Activated CD4-positive, alpha-beta T cell treated with anti-CD3 and anti-CD28 coated beads for 36 hours (primary cell): ENCODE measurements around the gene HS3ST2. TPM values are rescaled to one million over a fixed set of nuclear protein-coding genes. Genes with fewer than 3 reads are reported as not detected.

Experiments used
- ATAC-seq: fragments of 200-7000 bp; cut with Tn5 transposase; one replicate; pipeline ENCODE4 v1.10.0; 2021; ENCODE audit warnings: mild to moderate bottlenecking, moderate library complexity
- CTCF ChIA-PET: fragments of 350-600 bp; sonication (Branson Sonifier 250); formaldehyde crosslinking; loops from one replicate; lab custom pipeline; 2021; ENCODE audit warnings: antibody characterized with exemption; lab: Charles Lee
- POLR2A ChIA-PET: fragments of 350-600 bp; sonication (Branson Sonifier 250); formaldehyde crosslinking; loops from one replicate; lab custom pipeline; 2021; ENCODE audit warnings: antibody characterized with exemption, inconsistent platforms; lab: Charles Lee
- DNase-seq: peaks from one replicate; pipeline ENCODE4 v3.0.0-alpha.2; 2020
- H3K27ac Mint-ChIP-seq: one replicate; pipeline ENCODE4 v1.8.0; 2021; ENCODE audit warnings: mixed read lengths
- H3K27me3 Mint-ChIP-seq: one replicate; pipeline ENCODE4 v1.8.0; 2021; ENCODE audit warnings: mixed read lengths
- H3K36me3 Mint-ChIP-seq: one replicate; pipeline ENCODE4 v1.8.0; 2021; ENCODE audit warnings: low read depth, mixed read lengths
- H3K4me1 Mint-ChIP-seq: one replicate; pipeline ENCODE4 v1.8.0; 2021; ENCODE audit warnings: mixed read lengths
- H3K4me3 Mint-ChIP-seq: one replicate; pipeline ENCODE4 v1.8.0; 2021; ENCODE audit warnings: mild to moderate bottlenecking, moderate library complexity, mixed read lengths
- H3K9me3 Mint-ChIP-seq: one replicate; pipeline ENCODE4 v1.8.0; 2021; ENCODE audit warnings: low read depth, mixed read lengths
- intact Hi-C, 2 experiments: fragments of 100-400 bp; cut with DNase I in 1 of 2; cut with micrococcal nuclease in 1 of 2; formaldehyde crosslinking; loops; one replicate each; pipeline versions ENCODE4 v1.14.2 to v1.15.1; 2022 to 2024; cut with DNase I, micrococcal nuclease
- total RNA-seq, 2 experiments: library from RNA; stranded (reverse); gene quantifications; one replicate each; pipeline ENCODE4 v1.2.3, GENCODE V29; 2021

The HS3ST2 gene
- total RNA-seq, 2 experiments from 2014 or later = not detected

DNA sequence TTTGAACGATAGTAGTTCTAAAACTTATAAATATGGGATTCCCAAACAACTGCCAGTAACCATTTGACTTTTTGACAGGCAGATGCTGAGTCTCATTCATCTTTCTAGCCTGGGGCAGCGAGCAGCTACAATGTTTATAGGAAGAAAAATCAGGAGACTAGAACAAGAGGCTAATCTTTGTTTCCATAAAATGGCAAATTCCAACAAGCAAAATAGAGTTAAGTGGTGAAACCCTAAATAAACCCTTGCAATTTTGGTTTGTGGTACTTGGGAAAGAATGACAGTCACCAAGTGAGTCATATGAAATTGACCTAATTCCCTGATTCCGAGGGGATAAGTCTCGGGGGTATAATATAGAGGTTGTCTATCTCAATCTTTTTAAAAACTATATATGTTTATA lies 27.3 kb upstream of the HS3ST2 start:
- Mint-ChIP-seq H3K9me3 (no peaks in the 10 kb centered on the region), H3K4me1 (no peaks in the 10 kb centered on the region), H3K4me3 (no peak overlapping the region), H3K27ac (no peak overlapping the region), H3K27me3 (peaks cover 18% of the 10 kb centered on the region), H3K36me3 (no peaks in the 10 kb centered on the region)
- ChIA-PET POLR2A (no interaction called here), CTCF (no interaction called here)
- intact Hi-C loops = no loop called here
- no peak for DNase-seq
- ATAC-seq = no peak

DNA sequence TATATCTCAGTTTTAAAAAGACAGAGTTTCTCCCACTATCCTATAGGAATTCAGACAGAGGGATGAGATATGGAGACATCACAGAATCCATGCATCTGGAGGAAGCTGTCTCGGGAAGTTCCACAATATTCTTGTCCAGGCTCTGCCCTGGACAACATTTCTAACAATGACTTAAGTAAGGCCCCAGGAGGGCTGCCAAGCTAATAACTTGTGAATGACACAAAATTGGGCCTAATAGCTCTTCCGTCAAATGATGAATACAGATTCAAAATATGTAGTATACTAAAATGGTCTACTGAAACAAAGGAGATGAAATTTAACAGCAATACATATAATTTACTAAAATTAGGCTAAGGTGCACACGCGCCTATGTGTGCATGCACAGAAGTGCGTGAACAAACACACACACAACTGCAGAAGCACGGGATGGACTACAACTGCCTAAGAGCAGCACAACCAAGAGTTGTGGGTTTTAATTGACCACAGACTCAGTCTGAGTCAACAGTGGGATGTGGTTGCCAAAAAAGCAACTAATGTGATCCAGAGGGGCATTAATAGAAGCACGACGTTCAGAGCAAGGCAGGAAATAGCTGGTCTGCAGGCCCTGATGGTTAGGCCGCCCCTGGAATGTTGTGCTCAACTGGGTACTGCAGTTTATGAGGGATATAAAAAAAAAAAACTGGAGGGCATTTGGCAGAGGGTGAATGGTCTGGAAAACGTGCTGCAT lies 26.3 kb upstream of the HS3ST2 start:
- Mint-ChIP-seq H3K9me3 (no peaks in the 10 kb centered on the region), H3K27me3 (peaks cover 21% of the 10 kb centered on the region), H3K4me3 (no peak overlapping the region), H3K4me1 (no peaks in the 10 kb centered on the region), H3K27ac (no peak overlapping the region), H3K36me3 (no peaks in the 10 kb centered on the region)
- intact Hi-C loops = no loop called here
- ChIA-PET POLR2A (no interaction called here), CTCF (no interaction called here)
- DNase-seq = no peak
- no peak for ATAC-seq

DNA sequence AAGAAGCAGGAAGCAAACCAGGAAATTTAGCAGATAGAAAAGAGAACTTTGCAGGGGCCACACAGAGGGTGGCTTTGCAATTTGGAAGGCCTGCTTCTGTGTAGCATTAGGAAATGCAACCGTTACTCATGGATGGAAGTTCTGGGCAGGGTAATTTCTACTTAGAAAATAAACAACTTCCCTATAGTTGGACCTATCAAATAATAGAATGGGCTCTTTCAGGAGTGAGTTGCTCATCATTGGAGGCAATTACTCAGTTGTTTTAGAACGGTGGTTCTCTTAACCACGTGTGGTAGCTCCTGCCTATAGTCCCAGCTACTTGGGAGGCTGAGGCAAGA lies 25.8 kb upstream of the HS3ST2 start:
- Mint-ChIP-seq H3K4me3 (no peak overlapping the region), H3K36me3 (no peaks in the 10 kb centered on the region), H3K9me3 (no peaks in the 10 kb centered on the region), H3K4me1 (no peaks in the 10 kb centered on the region), H3K27ac (no peak overlapping the region), H3K27me3 (peaks cover 21% of the 10 kb centered on the region)
- DNase-seq (no peak), ATAC-seq (no peak)
- ChIA-PET CTCF (no interaction called here), POLR2A (no interaction called here)
- intact Hi-C loops = no loop called here

DNA sequence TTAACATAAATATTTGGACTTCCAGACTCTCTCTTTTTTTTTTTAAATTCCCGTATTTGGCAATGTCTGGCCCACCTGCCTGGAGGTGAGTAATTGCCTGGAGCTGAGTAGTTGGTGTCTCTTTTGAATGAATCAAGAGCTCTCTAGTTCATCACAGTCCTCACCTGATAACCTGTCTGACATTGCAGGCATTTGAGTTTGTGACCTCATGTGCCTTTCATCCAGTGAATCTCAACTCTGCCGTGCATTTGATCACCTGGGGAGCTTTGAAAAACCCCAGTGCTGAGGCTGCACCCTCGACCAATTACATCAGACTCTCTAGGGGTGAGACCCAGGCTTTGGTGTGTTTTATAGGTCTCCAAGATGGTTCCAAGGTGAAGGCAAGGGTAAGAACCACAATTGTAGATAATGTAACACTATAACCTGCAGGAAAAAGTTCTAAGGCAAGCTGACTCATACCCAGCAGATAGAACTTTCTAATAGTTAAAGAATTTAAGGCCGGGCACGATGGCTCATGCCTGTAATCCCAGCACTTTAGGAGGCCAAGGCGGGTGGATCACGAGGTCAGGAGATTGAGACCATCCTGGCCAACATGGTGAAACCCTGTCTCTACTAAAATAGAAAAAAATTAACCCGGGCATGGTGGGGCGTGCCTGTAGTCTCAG lies 24.5 kb upstream of the HS3ST2 start:
- Mint-ChIP-seq H3K27ac (no peak overlapping the region), H3K4me1 (no peaks in the 10 kb centered on the region), H3K27me3 (peaks cover 19% of the 10 kb centered on the region), H3K9me3 (peaks cover 4% of the 10 kb centered on the region), H3K4me3 (no peak overlapping the region), H3K36me3 (no peaks in the 10 kb centered on the region)
- intact Hi-C loops = no loop called here
- no peak for ATAC-seq
- ChIA-PET POLR2A (no interaction called here), CTCF (no interaction called here)
- DNase-seq = no peak

DNA sequence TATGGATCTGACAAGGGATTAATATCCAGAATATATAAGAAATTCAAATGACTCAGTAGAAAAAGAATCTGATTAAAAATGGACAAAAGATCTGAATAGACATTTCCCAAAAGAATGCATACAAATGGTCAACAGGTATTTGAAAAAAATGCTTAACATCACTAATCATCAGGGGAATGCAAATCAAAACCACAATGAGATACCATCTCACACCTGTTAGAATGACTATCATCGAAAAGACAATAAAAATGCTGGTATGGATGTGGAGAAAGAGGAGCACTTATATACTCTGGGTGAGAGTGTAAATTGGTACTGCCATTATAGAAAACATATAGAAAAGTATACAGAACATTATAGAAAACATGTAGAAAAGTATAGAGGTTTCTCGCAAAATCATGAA lies 16.4 kb upstream of the HS3ST2 start:
- ChIA-PET CTCF (no interaction called here), POLR2A (no interaction called here)
- intact Hi-C loops = no loop called here
- no peak for DNase-seq
- H3K27ac Mint-ChIP-seq = no peak overlapping the region
- H3K4me1 Mint-ChIP-seq = no peaks in the 10 kb centered on the region
- peaks cover 8% of the 10 kb centered on the region for H3K9me3 Mint-ChIP-seq
- H3K36me3 Mint-ChIP-seq = no peaks in the 10 kb centered on the region
- peaks cover 19% of the 10 kb centered on the region for H3K27me3 Mint-ChIP-seq
- ATAC-seq = no peak
- no peak overlapping the region for H3K4me3 Mint-ChIP-seq

DNA sequence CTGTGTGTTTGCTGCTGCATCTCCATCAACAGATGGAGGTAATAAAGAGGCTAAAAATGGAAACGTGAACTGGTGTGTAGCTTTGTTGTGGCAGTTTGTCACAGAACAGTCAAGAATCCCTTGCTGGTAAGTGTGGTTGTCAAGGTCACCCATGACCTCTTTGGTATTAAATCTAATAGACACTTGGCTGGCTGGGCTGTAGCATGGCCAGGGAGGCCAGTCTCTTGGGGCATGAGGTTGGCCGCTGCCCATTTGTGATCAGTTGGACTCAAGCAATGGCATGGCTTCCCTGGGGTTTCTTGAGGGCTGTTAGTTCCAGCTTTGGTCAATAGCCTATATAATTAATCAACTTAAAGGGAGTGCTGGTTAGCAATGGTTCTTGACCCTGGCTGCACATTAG lies 14.8 kb upstream of the HS3ST2 start:
- no peaks in the 10 kb centered on the region for H3K4me1 Mint-ChIP-seq
- CTCF ChIA-PET = interaction anchor here (0.6 kb wide), 1 partner anchor 178 kb away, joined by 3 read pairs; no protein-coding TSS in a partner anchor
- H3K27me3 Mint-ChIP-seq = peaks cover 26% of the 10 kb centered on the region
- peaks cover 5% of the 10 kb centered on the region for H3K9me3 Mint-ChIP-seq
- POLR2A ChIA-PET = no interaction called here
- no peak for ATAC-seq
- no peak for DNase-seq
- H3K27ac Mint-ChIP-seq = no peak overlapping the region
- no peak overlapping the region for H3K4me3 Mint-ChIP-seq
- no peaks in the 10 kb centered on the region for H3K36me3 Mint-ChIP-seq
- intact Hi-C loops = no loop called here

DNA sequence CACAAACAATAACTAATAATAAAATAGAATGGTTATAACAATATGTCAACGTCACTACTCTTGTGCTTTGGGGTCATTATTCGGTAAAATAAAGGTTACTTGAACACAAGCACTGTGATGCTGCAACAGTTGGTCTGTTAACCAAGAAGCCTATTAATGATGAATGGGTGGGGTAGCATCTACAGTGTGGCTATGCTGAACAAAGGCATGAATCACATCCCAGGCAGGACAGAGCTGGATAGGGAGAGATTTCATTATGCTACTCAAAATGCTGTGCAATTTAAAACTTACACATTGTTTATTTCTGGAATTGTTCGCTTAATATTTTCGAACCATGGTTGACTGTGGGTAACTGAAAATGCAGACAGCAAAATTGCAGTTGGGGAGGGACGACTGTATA lies 9.1 kb upstream of the HS3ST2 start:
- intact Hi-C loops = no loop called here
- H3K9me3 Mint-ChIP-seq = no peaks in the 10 kb centered on the region
- H3K27ac Mint-ChIP-seq = no peak overlapping the region
- H3K4me1 Mint-ChIP-seq = no peaks in the 10 kb centered on the region
- no peak for DNase-seq
- no peaks in the 10 kb centered on the region for H3K36me3 Mint-ChIP-seq
- ChIA-PET POLR2A (no interaction called here), CTCF (interaction anchor here (0.6 kb wide), 1 partner anchor 768 kb away, joined by 3 read pairs; no protein-coding TSS in a partner anchor)
- ATAC-seq = no peak
- peaks cover 16% of the 10 kb centered on the region for H3K27me3 Mint-ChIP-seq
- H3K4me3 Mint-ChIP-seq = no peak overlapping the region

DNA sequence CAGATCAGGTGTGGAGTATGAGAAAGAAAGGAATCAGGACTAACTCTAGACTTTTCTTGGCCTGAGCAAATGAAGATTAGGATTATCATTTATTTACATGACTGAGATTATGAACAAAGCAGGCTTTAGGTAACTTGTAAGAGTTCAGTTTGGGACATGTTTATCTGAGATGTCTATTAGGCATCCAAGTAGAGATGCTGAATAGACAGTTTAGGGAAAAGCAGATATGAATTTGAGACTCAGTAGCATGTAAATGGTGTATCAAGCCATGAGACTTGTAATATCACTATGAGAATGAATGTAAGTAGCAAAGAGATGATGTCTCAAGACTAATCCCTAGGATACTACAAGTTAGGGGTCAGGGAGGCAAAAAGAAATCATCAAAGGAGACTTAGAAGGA lies 8.6 kb upstream of the HS3ST2 start:
- intact Hi-C loops = no loop called here

DNA sequence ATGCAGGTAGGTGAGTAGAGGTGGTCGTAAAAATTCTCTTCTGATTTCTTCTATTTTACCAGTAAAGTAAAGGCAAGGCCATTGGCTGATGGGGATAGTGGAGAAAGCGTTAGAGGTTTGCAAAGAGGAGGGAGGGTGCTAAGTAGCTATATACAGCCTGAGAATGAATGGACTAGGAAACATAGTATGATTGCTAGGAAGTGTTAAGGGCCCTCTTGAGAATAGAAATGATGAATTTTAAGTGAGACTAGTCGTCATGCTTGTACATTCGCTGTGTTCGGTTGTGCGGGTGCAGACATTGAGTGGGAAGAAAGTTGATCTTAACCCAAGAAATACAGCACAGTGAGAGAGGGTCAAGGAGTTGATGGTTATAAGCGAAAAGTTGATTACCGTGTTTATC lies 7.2 kb upstream of the HS3ST2 start:
- DNase-seq (no peak), ATAC-seq (no peak)
- CTCF ChIA-PET = no interaction called here
- Mint-ChIP-seq H3K27me3 (peaks cover 19% of the 10 kb centered on the region), H3K36me3 (no peaks in the 10 kb centered on the region), H3K4me1 (no peaks in the 10 kb centered on the region), H3K27ac (no peak overlapping the region), H3K9me3 (no peaks in the 10 kb centered on the region), H3K4me3 (no peak overlapping the region)
- intact Hi-C loops = no loop called here
- POLR2A ChIA-PET = no interaction called here

More for the DNA sequence above, 8.6 kb upstream of the HS3ST2 start:
- H3K9me3 Mint-ChIP-seq = no peaks in the 10 kb centered on the region
- H3K27ac Mint-ChIP-seq = no peak overlapping the region
- H3K4me1 Mint-ChIP-seq = no peaks in the 10 kb centered on the region
- H3K4me3 Mint-ChIP-seq = no peak overlapping the region
- CTCF ChIA-PET = interaction anchor here (0.6 kb wide), 1 partner anchor 767 kb away, joined by 3 read pairs; no protein-coding TSS in a partner anchor
- peaks cover 19% of the 10 kb centered on the region for H3K27me3 Mint-ChIP-seq
- DNase-seq = no peak
- no peak for ATAC-seq
- no peaks in the 10 kb centered on the region for H3K36me3 Mint-ChIP-seq
- POLR2A ChIA-PET = no interaction called here

DNA sequence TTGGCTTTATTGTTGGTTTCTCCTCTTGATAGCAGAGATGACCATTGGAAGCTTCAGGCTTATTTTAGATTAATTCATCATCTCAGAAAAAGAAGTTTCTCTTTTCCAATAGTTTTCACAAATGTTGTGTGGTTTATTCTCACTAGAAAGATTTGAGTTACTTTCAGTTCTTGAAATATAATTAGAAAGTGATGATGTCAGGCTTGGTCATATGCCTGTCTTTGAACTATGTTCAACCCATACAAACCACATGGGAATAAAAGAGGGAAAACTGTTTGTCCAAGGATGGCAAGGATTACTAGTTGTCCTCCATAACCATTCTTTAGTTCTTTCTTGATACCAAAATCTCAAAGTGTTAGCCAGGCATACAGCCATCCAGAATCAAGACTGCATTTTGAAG lies 3.7 kb upstream of the HS3ST2 start:
- Mint-ChIP-seq H3K36me3 (no peaks in the 10 kb centered on the region), H3K27ac (no peak overlapping the region), H3K9me3 (no peaks in the 10 kb centered on the region), H3K4me1 (peaks cover 7% of the 10 kb centered on the region), H3K27me3 (peaks cover 29% of the 10 kb centered on the region), H3K4me3 (no peak overlapping the region)
- no peak for ATAC-seq
- ChIA-PET POLR2A (no interaction called here), CTCF (interaction anchor here (1.2 to 1.3 kb wide), 2 partner anchors 89 to 94 kb away, joined by 3 to 4 read pairs; no protein-coding TSS in a partner anchor)
- intact Hi-C loops = no loop called here
- no peak for DNase-seq

DNA sequence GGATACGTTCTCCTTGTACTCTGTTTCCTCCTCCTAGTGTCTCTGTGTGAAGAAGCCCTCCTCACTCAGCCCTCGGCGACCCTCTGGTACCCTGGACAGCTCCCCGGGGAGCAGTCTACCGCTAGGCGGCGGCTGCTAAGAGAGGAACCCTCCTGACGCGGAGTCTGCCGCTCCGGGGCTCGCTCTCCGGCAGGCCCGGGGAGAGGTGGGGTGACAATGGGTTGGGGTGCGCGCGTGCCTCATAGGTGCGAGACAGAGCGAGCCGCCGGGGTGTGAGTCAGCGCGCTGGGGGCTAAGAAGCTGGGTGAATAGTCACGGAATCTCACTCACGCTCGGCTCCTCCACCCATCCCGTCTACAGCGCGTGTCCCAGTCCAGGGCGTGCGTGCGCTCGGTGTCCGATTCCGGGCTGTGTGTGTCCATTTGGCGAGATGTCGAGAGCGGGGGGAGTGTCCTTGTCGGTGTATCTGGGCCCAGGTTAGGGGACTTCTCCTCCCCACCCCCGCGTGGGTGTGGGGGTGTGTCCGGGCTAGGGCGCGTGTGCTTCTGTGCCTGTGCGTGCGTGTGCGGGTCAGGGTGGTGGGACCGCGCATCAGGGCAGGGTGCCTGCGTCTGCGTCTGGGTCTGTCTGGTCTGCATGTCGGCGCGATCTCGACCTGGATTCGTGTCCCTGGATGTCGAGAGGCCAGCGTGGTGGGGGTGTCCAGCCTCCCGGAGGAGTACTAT lies 577 bp upstream of the HS3ST2 start:
- peak; percentile 49 for ATAC-seq
- no peaks in the 10 kb centered on the region for H3K36me3 Mint-ChIP-seq
- H3K4me1 Mint-ChIP-seq = peaks cover 7% of the 10 kb centered on the region
- intact Hi-C loops = loop anchor here in 1 of 2 experiments (2.0 kb wide), 1 partner anchor 135 kb away; no protein-coding TSS in a partner anchor
- ChIA-PET POLR2A (no interaction called here), CTCF (no interaction called here)
- peak; percentile 68 for DNase-seq
- H3K9me3 Mint-ChIP-seq = no peaks in the 10 kb centered on the region
- H3K27me3 Mint-ChIP-seq = peaks cover 38% of the 10 kb centered on the region
- no peak overlapping the region for H3K27ac Mint-ChIP-seq
- no peak overlapping the region for H3K4me3 Mint-ChIP-seq
